Gastroesophageal sphincter (tissue), 4 donors: Measurements from ENCODE around the gene CASTOR1. TPM values are rescaled to one million over a fixed set of nuclear protein-coding genes. Genes with fewer than 3 reads are reported as not detected.
A peak's percentile ranks its signal among the peaks of the same experiment; 100 is the strongest.

Experiments used
- ATAC-seq: fragments of 150-250 bp; one replicate; pipeline ENCODE4 v1.9.1; 2016; ENCODE audit warnings: mild to moderate bottlenecking, moderate library complexity
- H3K27ac ChIP-seq, 4 donors: fragments of 200-600 bp; sonication (generic) in 3 of 4; 1 replicate in 3 of 4; 2 replicates in 1 of 4; pipeline ENCODE4 v1.5.1; 2016 to 2019
- H3K27me3 ChIP-seq: fragments of 200-600 bp; sonication (generic); one replicate; pipeline ENCODE4 v1.5.1; 2019
- H3K36me3 ChIP-seq, 2 donors: fragments of 200-600 bp; sonication (generic); one replicate each; pipeline ENCODE4 v1.5.1; 2019; ENCODE audit warnings: control low read depth in 1 of 2
- H3K4me1 ChIP-seq, 3 donors: fragments of 200-600 bp; sonication (generic); 1 replicate in 2 of 3; 2 replicates in 1 of 3; pipeline ENCODE4 v1.5.1; 2016 to 2019; ENCODE audit warnings: control low read depth in 2 of 3
- H3K4me3 ChIP-seq, 2 donors: fragments of 200-600 bp; sonication (generic); one replicate each; pipeline ENCODE4 v1.5.1; 2019; ENCODE audit warnings: mild to moderate bottlenecking in 1 of 2, moderate library complexity in 1 of 2
- H3K9me3 ChIP-seq, 3 donors: fragments of 200-600 bp; sonication (generic); one replicate each; pipeline ENCODE4 v1.5.1; 2017 to 2019; ENCODE audit warnings: control low read depth in 2 of 3
- EP300 ChIP-seq: sonication (generic); formaldehyde crosslinking; IDR thresholded peaks from one replicate; pipeline ENCODE4 v1.6.1; 2017; ENCODE audit warnings: antibody characterized with exemption, mild to moderate bottlenecking
- POLR2A ChIP-seq, 2 donors: fragments of 450-650 bp; IDR thresholded peaks; one replicate each; pipeline ENCODE4 v1.6.1; 2017; ENCODE audit warnings: antibody characterized with exemption in 2 of 2, mild to moderate bottlenecking in 2 of 2, moderate library complexity in 1 of 2
- POLR2AphosphoS5 ChIP-seq: sonication (generic); formaldehyde crosslinking; IDR thresholded peaks from one replicate; pipeline ENCODE4 v1.6.1; 2017; ENCODE audit warnings: antibody characterized with exemption
- WGBS, 2 donors: methylation state at CpG; one replicate each; pipeline ENCODE4 v1.1.5; 2018; ENCODE audit warnings: low coverage in 1 of 2; 5-methylcytosine and 5-hydroxymethylcytosine counted together
- total RNA-seq, 4 donors: library from RNA; depleted of rRNA; stranded (reverse); fragments of >200 nt; gene quantifications; one replicate each; pipeline ENCODE4 v1.1.0, GENCODE V29; 2016
- TF ChIP-seq, protein P1 (sequence below), 4 experiments: fragments of 200-600 bp in 2 of 4; fragments of 450-650 bp in 2 of 4; sonication (generic) in 1 of 4; IDR thresholded peaks; one replicate each; pipeline ENCODE4 v1.5.1; 2017 to 2019; ENCODE audit warnings: antibody characterized with exemption in 4 of 4, mild to moderate bottlenecking in 2 of 4, moderate library complexity in 2 of 4

CASTOR1 gene
- total RNA-seq, 4 donors from 2014 or later, result 12.9 to 17.1 (median 16.2) TPM

DNA sequence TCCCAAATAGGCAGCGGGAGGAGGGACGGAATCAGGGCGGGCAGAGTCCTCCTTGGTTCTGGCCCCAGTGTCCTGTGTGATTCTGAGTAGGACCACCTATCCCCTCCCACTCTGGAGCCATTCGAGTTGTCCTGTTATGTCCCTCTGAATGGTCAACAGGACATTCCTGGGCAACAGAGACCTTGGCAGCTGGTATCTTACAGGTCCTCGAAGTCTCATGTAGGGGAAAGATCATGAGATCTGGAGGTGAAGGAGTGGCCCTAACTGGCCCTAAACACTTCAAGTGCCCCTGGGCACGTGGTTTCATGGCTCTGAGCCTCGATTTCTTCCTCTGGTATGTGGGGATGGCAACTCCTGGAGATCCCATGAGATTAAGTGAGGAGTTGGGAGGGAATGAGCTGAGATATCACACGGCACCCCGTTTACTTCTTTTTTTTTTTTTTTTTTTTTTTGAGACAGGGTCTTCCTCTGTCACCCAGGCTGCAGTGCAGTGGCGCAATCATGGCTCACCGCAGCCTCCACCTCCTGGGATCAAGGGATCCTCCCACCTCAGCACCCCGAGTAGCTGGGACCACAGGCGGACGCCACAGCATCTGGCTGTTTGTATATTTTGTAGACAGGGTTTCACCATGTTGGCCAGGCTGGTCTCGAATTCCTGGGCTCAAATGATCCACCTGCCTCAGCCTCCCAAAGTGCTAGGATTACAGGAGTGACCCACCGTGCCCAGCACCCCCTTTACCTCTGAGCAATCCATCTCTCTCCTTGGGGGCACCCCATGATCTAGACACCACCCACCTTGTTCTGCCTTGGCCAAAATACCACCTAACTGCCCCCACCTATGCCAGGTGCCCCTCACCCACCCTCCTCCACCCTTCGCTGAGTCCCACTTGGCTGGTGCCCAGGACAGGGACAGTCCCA lies 49.6 kb downstream of the CASTOR1 start:
- Histone ChIP-seq H3K27me3 (peaks cover 24% of the 10 kb centered on the region), H3K9me3 (no peaks in the 10 kb centered on the region), H3K36me3 (no peaks in the 10 kb centered on the region), H3K4me1 (peaks cover 0 to 14% (median 8%) of the 10 kb centered on the region in 3 donors), H3K27ac (no peak overlapping the region), H3K4me3 (no peak overlapping the region)
- 89 to 90% methylated on average over 5 to 8 of the region's 17 CpGs for WGBS, 2 donors
- TF ChIP-seq POLR2AphosphoS5, result no peak
- TF ChIP-seq, protein P1, sequence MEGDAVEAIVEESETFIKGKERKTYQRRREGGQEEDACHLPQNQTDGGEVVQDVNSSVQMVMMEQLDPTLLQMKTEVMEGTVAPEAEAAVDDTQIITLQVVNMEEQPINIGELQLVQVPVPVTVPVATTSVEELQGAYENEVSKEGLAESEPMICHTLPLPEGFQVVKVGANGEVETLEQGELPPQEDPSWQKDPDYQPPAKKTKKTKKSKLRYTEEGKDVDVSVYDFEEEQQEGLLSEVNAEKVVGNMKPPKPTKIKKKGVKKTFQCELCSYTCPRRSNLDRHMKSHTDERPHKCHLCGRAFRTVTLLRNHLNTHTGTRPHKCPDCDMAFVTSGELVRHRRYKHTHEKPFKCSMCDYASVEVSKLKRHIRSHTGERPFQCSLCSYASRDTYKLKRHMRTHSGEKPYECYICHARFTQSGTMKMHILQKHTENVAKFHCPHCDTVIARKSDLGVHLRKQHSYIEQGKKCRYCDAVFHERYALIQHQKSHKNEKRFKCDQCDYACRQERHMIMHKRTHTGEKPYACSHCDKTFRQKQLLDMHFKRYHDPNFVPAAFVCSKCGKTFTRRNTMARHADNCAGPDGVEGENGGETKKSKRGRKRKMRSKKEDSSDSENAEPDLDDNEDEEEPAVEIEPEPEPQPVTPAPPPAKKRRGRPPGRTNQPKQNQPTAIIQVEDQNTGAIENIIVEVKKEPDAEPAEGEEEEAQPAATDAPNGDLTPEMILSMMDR (IDR thresholded peaks at IDR 0.05), result no peak
- no peak for TF ChIP-seq POLR2A (IDR thresholded peaks at IDR 0.05)
- TF ChIP-seq EP300, result no peak
- ATAC-seq, result no peak

DNA sequence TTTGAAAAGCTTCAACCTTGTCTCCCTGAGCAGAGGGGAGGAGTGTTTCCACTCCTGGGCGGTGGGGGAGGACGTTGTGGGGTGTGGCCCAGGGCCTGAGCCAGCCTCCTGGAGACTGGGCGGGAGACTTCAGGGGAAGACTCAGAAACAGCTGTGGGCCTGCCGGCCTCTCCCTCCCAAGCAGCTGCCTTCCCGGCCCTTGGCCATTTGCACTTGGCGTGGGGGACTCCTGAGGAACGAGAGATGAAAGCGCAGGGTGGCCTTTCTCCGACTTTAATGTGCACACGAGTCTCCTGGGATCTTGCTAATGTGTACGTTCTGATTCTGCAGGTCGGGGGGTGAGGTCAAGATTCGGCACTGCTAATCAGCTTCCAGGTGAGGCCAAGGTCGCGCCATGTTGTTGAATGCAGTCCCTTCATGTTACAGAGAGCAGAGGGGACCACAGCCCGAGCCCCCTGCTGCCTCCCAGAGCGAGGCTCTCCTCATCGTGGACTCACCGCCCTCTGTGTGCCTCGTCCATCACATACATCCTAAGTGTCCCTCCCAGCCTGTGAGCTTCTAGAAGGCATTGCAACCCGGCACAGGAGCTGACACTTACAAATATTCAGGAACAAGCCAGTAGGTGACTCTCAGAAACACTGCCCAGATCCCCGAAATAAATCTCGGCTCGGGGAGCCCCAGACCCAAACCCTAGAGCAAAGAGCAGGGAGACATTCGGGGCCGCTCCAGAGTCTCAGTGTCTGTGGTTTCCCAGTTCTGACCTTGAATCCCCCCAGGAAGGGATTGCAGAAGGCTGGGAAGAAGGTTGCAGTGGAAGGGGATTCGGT lies 50.4 kb downstream of the CASTOR1 start:
- Histone ChIP-seq H3K4me3 (no peak overlapping the region), H3K9me3 (no peaks in the 10 kb centered on the region), H3K4me1 (peaks cover 0 to 18% (median 8%) of the 10 kb centered on the region in 3 donors), H3K36me3 (no peaks in the 10 kb centered on the region), H3K27ac (no peak overlapping the region), H3K27me3 (peaks cover 15% of the 10 kb centered on the region)
- ATAC-seq, result peak; percentile 52
- TF ChIP-seq POLR2AphosphoS5 (no peak), POLR2A (IDR thresholded peaks at IDR 0.05) (no peak)
- TF ChIP-seq, protein P1 (IDR thresholded peaks at IDR 0.05), result no peak
- WGBS, 2 donors, result 60% methylated on average over 2 of the region's 27 CpGs; no CpG with 5 or more reads in 1 of the 2 donors

DNA sequence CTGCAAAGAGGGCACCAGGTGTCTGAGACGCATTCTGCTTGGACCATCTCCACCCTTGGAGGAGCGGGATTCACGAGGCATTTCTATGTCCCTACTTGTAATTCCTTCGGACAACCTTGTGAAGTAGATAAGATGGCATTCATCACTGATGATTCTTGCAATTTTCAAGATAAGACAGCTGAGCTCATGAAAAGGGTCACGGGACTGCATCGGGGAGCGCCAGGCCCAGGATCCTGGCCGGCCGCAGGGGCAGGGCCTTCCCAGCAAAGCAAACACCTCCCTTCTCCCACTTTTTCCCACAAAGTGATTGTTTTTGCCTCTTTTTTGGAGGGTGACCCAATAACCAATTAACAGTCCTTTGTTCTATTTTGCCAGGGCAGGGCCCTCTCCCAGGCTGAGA lies 51.2 kb downstream of the CASTOR1 start:
- Histone ChIP-seq H3K36me3 (no peaks in the 10 kb centered on the region), H3K27me3 (peaks cover 8% of the 10 kb centered on the region), H3K9me3 (no peaks in the 10 kb centered on the region), H3K27ac (no peak overlapping the region), H3K4me1 (peaks cover 0 to 18% (median 8%) of the 10 kb centered on the region in 3 donors), H3K4me3 (no peak overlapping the region)
- TF ChIP-seq POLR2AphosphoS5 (no peak), EP300 (no peak), POLR2A (IDR thresholded peaks at IDR 0.05) (no peak)
- TF ChIP-seq, protein P1 (IDR thresholded peaks at IDR 0.05), result no peak
- ATAC-seq, result no peak
- 98 to 100% methylated on average over 1 to 5 of the region's 9 CpGs for WGBS, 2 donors

DNA sequence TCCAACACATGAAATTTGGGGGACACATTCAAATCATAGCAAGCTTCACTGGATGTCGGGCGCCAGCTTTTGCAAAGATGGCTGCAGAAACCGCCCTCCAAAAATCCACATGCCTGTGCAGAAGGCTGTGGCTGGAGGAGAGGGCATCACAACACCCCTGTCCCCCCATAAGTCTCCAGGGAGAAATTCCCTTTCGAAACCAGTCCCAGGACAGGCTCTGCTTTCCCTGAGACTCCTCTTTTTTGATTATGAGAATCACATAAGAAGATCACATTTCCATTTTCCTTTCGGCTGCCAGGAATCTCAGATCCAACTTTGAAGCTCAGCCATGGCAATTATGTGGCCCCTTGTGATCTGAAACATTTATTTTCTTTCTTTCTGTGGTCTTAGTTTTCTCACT lies 52.4 kb downstream of the CASTOR1 start:
- no peak for ATAC-seq
- Histone ChIP-seq H3K4me3 (no peak overlapping the region), H3K27me3 (peaks cover 10% of the 10 kb centered on the region), H3K4me1 (peaks cover 0 to 18% (median 8%) of the 10 kb centered on the region in 3 donors), H3K27ac (no peak overlapping the region), H3K9me3 (no peaks in the 10 kb centered on the region), H3K36me3 (no peaks in the 10 kb centered on the region)
- whole genome bisulfite sequencing, 2 donors, result 97 to 98% methylated on average over 5 of the region's 5 CpGs
- TF ChIP-seq POLR2AphosphoS5 (no peak), POLR2A (IDR thresholded peaks at IDR 0.05) (no peak)

DNA sequence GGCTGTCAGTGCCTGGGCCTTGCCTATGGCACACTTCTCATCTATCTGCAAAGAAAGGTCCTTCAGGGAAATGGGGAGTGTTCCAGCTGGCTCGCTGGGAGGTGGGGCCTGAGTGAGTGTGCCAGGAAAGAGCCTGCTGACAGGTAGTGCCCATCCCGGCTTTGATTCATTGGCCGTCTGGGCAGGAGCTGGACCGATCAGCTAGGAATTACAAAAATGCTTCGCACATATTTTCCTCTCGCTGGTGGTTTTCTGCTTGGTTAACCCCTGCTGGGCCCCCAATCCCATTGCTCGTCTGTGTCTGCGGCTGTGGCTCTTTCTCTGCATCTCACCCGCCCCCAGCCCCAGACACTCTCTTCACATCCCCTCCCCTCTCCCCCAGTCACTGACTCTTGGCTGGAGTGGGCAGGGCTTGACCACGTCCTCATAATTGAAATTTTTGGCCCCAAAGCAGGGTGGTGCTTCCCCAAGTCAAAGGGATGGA lies 53.6 kb downstream of the CASTOR1 start:
- Histone ChIP-seq H3K27me3 (peaks cover 15% of the 10 kb centered on the region), H3K27ac (no peak overlapping the region), H3K4me3 (no peak overlapping the region), H3K36me3 (no peaks in the 10 kb centered on the region), H3K4me1 (peaks cover 0 to 18% (median 5%) of the 10 kb centered on the region in 3 donors), H3K9me3 (no peaks in the 10 kb centered on the region)
- ATAC-seq, result no peak
- no peak for TF ChIP-seq POLR2A (IDR thresholded peaks at IDR 0.05)
- no peak for TF ChIP-seq EP300
- no peak for TF ChIP-seq POLR2AphosphoS5
- TF ChIP-seq, protein P1 (IDR thresholded peaks at IDR 0.05), result no peak
- WGBS, 2 donors, result no CpG with 5 or more reads among the region's 10 CpGs
